OCI-LY3 (cell line): ENCODE measurements around the gene ZNF662.

Experiments
- CTCF ChIP-seq: fragments of 200-600, 300-600 bp; sonication (generic); IDR thresholded peaks from 2 replicates; pipeline ENCODE4 v1.5.1; 2014; ENCODE audit warnings: antibody characterized with exemption, low read length, low read depth
- EZH2phosphoT487 ChIP-seq: fragments of 200-600 bp; shearing (Covaris generic); IDR thresholded peaks from 2 replicates; pipeline ENCODE4 v1.6.1; 2018; ENCODE audit warnings: antibody characterized with exemption, mixed run types, low read depth

- TF ChIP-seq CTCF, result no peak
- no peak for TF ChIP-seq EZH2phosphoT487
These were observed 41.5 kb upstream of the ZNF662 start for GRCh38 chr3:42864321-42864950.
